ENCODE measurements around the gene PDE3A.
"Not testable (repeated sequence)": the region's sequence is repeated elsewhere in the genome, so short reads cannot be mapped to it uniquely, and the experiment has no call there.

PDE3A gene

GRCh38 chr12:20368114-20368650 is at the start of gene PDE3A:
Gene PDE3A (plus strand): TSS chr12:20368537. CDS start chr12:20369285, 748 bp downstream.
- DNase-seq (ENCODE audit: low read depth in 2 of 2), result no peak

GRCh38 chr12:20319366-20319765 is 49.0 kb upstream of the PDE3A start:
- no peak for DNase-seq (ENCODE audit: low read depth in 2 of 2)

- no peak for DNase-seq (ENCODE audit: low read depth in 2 of 2)
Observed at GRCh38 chr12:20320552-20320951, 47.8 kb upstream of the PDE3A start.

- DNase-seq (ENCODE audit: low read depth in 2 of 2), result not testable (repeated sequence)
Observed at GRCh38 chr12:20330826-20331505, 37.4 kb upstream of the PDE3A start.

- DNase-seq (ENCODE audit: low read depth in 2 of 2), result no peak
Observed at GRCh38 chr12:20339060-20339459, 29.3 kb upstream of the PDE3A start.

GRCh38 chr12:20342111-20342510 is 26.2 kb upstream of the PDE3A start:
- no peak for DNase-seq (ENCODE audit: low read depth in 2 of 2)

- no peak for DNase-seq (ENCODE audit: low read depth in 2 of 2)
Observed at GRCh38 chr12:20345866-20346265, 22.5 kb upstream of the PDE3A start.

- no peak for DNase-seq (ENCODE audit: low read depth in 2 of 2)
Observed at GRCh38 chr12:20350026-20350425, 18.3 kb upstream of the PDE3A start.

GRCh38 chr12:20350495-20350894 is 17.8 kb upstream of the PDE3A start:
- no peak for DNase-seq (ENCODE audit: low read depth in 2 of 2)

GRCh38 chr12:20351406-20351805 is 16.9 kb upstream of the PDE3A start:
- no peak for DNase-seq (ENCODE audit: low read depth in 2 of 2)

GRCh38 chr12:20356048-20356447 is 12.3 kb upstream of the PDE3A start:
- no peak for DNase-seq (ENCODE audit: low read depth in 2 of 2)

GRCh38 chr12:20360407-20360806 is 7.9 kb upstream of the PDE3A start:
- DNase-seq (ENCODE audit: low read depth in 2 of 2), result no peak

GRCh38 chr12:20361416-20361815 is 6.9 kb upstream of the PDE3A start:
- DNase-seq (ENCODE audit: low read depth in 2 of 2), result no peak

GRCh38 chr12:20364501-20364900 is 3.8 kb upstream of the PDE3A start:
- no peak for DNase-seq (ENCODE audit: low read depth in 2 of 2)

GRCh38 chr12:20366776-20367409 is 1.4 kb upstream of the PDE3A start:
- no peak for DNase-seq (ENCODE audit: low read depth in 2 of 2)

GRCh38 chr12:20367583-20368113 is 689 bp upstream of the PDE3A start:
- DNase-seq (ENCODE audit: low read depth in 2 of 2), result no peak

- DNase-seq (ENCODE audit: low read depth in 2 of 2), result no peak
Observed at GRCh38 chr12:20368651-20369304, 441 bp downstream of the PDE3A start.

GRCh38 chr12:20369305-20370013 is 1.1 kb downstream of the PDE3A start:
- peak in 1 of 2 donors; percentile 4 for DNase-seq (ENCODE audit: low read depth in 2 of 2)

- DNase-seq (ENCODE audit: low read depth in 2 of 2), result no peak
Observed at GRCh38 chr12:20370014-20370386, 1.7 kb downstream of the PDE3A start.

- no peak for DNase-seq (ENCODE audit: low read depth in 2 of 2)
Observed at GRCh38 chr12:20370866-20371519, 2.7 kb downstream of the PDE3A start.

- DNase-seq (ENCODE audit: low read depth in 2 of 2), result no peak
Observed at GRCh38 chr12:20372326-20373096, 4.2 kb downstream of the PDE3A start.

Data from stimulated activated CD8-positive, alpha-beta memory T cell treated with anti-CD3 and anti-CD28 coated beads, Interleukin-2, amount 100 ng/mL, for 48 hours (primary cell).